ENCODE measurements around the gene PRR7.
A peak's percentile ranks its signal among the peaks of the same experiment; 100 is the strongest.

Gene PRR7

GRCh38 chr5:177495243-177496060 is 48.8 kb downstream of the PRR7 start:
- DNase-seq (ENCODE audit: low spot score) = no peak

GRCh38 chr5:177496070-177496726 is 49.6 kb downstream of the PRR7 start:
- no peak for TF ChIP-seq CTCF (IDR thresholded peaks at IDR 0.05; ENCODE audit: borderline replicate concordance, control extremely low read depth, extremely low read depth, insufficient read depth, missing control alignments)
- no peak for DNase-seq (ENCODE audit: low spot score)
- in situ Hi-C loops (cut with MboI; ENCODE audit: low sequenced_read_pairs, unreplicated experiment) = no loop called here

More at GRCh38 chr5:177495243-177496060, 48.8 kb downstream of the PRR7 start:
- in situ Hi-C loops (cut with MboI; ENCODE audit: low sequenced_read_pairs, unreplicated experiment) = no loop called here
- no peak for TF ChIP-seq CTCF (IDR thresholded peaks at IDR 0.05; ENCODE audit: borderline replicate concordance, control extremely low read depth, extremely low read depth, insufficient read depth, missing control alignments)

GRCh38 chr5:177496727-177497291 is 50.2 kb downstream of the PRR7 start:
- peak; percentile 78 for DNase-seq (ENCODE audit: low spot score)
- no peak for TF ChIP-seq CTCF (IDR thresholded peaks at IDR 0.05; ENCODE audit: borderline replicate concordance, control extremely low read depth, extremely low read depth, insufficient read depth, missing control alignments)
- in situ Hi-C loops (cut with MboI; ENCODE audit: low sequenced_read_pairs, unreplicated experiment) = no loop called here

GRCh38 chr5:177497292-177498012 is 50.8 kb downstream of the PRR7 start, which contains the start of gene PDLIM7:
Gene PDLIM7, minus strand, starts transcription at chr5:177497604. Its CDS starts 1,092 bp downstream, at chr5:177496512.
- TF ChIP-seq CTCF (IDR thresholded peaks at IDR 0.05; ENCODE audit: borderline replicate concordance, control extremely low read depth, extremely low read depth, insufficient read depth, missing control alignments) = no peak
- in situ Hi-C loops (cut with MboI; ENCODE audit: low sequenced_read_pairs, unreplicated experiment) = no loop called here
- DNase-seq (ENCODE audit: low spot score) = peak; percentile 98

GRCh38 chr5:177498013-177498787 is 51.6 kb downstream of the PRR7 start:
- no peak for TF ChIP-seq CTCF (IDR thresholded peaks at IDR 0.05; ENCODE audit: borderline replicate concordance, control extremely low read depth, extremely low read depth, insufficient read depth, missing control alignments)
- in situ Hi-C loops (cut with MboI; ENCODE audit: low sequenced_read_pairs, unreplicated experiment) = no loop called here
- DNase-seq (ENCODE audit: low spot score) = no peak
